Measurements from ENCODE around the gene LRRTM3.

Gene LRRTM3

DNA sequence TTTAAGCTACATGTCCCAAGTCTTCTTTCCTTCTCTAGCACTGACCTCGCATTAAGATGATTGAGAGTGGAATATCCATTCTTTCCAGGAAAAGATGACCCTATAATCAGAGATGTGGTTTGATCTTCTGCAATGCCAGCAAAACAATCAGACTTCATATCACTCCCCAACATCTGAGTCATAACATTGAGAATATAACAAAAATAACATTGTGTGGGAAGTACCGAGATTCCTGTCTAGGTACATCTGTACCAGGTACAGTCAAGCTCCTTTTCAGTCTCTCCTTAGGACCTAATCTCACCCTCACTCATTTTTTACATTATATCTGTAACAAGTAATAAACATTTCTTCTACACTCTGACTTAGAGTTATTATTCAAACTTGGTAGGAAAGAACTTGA lies 201.6 kb downstream of the LRRTM3 start:
- no peak for DNase-seq (ENCODE audit: low spot score)

DNA sequence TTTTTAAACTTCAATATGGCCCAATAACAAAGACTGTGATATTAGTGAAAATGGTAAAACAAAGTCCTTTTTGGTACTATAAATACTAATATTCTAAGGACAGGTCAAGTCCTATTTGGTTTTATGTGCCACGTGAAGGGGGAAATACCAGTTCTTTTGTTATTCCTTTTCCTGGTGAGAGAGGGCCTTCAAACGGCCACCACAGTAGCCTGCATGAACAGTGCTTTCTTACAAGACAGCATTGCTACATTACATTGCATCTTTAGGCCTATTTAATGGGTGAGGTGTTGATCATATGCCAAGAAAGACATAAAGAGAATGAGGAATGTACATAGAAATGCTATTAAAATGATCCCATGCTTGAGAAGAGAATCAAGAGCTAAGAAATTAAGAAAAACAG lies 214.8 kb downstream of the LRRTM3 start:
- DNase-seq (ENCODE audit: low spot score) = no peak

DNA sequence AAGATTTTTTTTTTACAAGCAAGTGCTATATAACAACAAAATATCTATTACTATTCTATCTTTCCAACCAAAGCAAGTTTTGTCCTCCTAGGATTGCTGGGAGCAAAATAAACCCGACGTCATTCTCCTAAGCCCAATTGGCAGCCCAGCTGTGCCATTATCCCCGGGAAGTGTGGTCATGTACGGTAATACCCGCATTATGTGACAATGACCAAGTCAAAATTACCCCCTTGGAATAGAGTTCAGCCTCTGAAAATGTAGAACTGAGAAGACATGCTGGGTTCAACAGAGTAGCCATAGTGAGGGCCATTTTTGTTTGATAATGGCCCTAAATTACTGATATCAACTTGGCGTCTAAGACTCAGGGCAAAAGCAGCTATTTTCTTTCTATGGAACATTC lies 215.5 kb downstream of the LRRTM3 start:
- DNase-seq (ENCODE audit: low spot score) = no peak

DNA sequence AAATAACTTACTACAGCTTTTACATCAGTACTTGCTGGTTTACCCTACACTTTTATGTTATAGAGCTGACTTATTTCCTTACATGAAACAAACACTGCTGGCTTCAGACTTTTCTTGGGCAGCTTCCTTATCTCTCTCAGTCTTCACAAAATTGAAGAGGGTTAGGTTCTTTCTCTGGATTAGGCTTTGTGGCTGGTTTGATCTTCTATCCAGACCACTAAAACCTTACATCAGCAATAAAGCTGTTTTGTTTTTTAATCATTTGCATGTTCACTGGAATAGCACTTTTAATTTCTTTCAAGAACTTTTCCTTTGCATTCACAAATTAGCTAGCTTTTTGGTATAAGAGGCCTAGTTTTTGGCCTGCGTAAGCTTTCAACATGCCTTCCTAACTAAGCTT lies 218.7 kb downstream of the LRRTM3 start:
- no peak for DNase-seq (ENCODE audit: low spot score)
